NCI-H1930 (cell line): ENCODE data around the gene TMC1.
"Not testable (repeated sequence)": the region's sequence is repeated elsewhere in the genome, so short reads cannot be mapped to it uniquely, and the experiment has no call there.

Source experiments
- DNase-seq, 2 experiments: peaks; one replicate each; lab custom pipeline; 2025; lab: John Stamatoyannopoulos, UW

TMC1 gene

GRCh38 chr9:72526901-72527800, 5.7 kb downstream of the TMC1 start:
- DNase-seq: no peak

GRCh38 chr9:72527801-72528195, 6.4 kb downstream of the TMC1 start:
- DNase-seq: no peak

- no peak for DNase-seq
Observed at GRCh38 chr9:72529531-72529930, 8.1 kb downstream of the TMC1 start.

GRCh38 chr9:72533322-72533721, 11.9 kb downstream of the TMC1 start:
- DNase-seq: no peak

GRCh38 chr9:72534931-72535330, 13.5 kb downstream of the TMC1 start:
- no peak for DNase-seq

GRCh38 chr9:72537011-72537545, 15.7 kb downstream of the TMC1 start:
- DNase-seq: no peak

- no peak for DNase-seq
Observed at GRCh38 chr9:72537671-72538070, 16.3 kb downstream of the TMC1 start.

- no peak for DNase-seq
Observed at GRCh38 chr9:72538921-72539702, 17.7 kb downstream of the TMC1 start.

GRCh38 chr9:72539824-72540347, 18.5 kb downstream of the TMC1 start:
- no peak for DNase-seq

GRCh38 chr9:72540348-72540873, 19.0 kb downstream of the TMC1 start:
- no peak for DNase-seq

- DNase-seq: not testable (repeated sequence)
Observed at GRCh38 chr9:72542537-72542833, 21.1 kb downstream of the TMC1 start.

GRCh38 chr9:72542917-72543316, 21.5 kb downstream of the TMC1 start:
- DNase-seq: no peak

GRCh38 chr9:72551306-72551705, 29.9 kb downstream of the TMC1 start:
- DNase-seq: no peak

- DNase-seq: no peak
Observed at GRCh38 chr9:72552356-72552755, 30.9 kb downstream of the TMC1 start.

GRCh38 chr9:72554221-72554641, 32.8 kb downstream of the TMC1 start:
- no peak for DNase-seq

GRCh38 chr9:72557549-72557948, 36.1 kb downstream of the TMC1 start:
- DNase-seq: no peak

- no peak for DNase-seq
Observed at GRCh38 chr9:72560086-72560485, 38.7 kb downstream of the TMC1 start.

GRCh38 chr9:72563806-72564205, 42.4 kb downstream of the TMC1 start:
- DNase-seq: no peak

- DNase-seq: no peak
Observed at GRCh38 chr9:72564479-72565281, 43.3 kb downstream of the TMC1 start.

- no peak for DNase-seq
Observed at GRCh38 chr9:72565535-72565934, 44.1 kb downstream of the TMC1 start.

GRCh38 chr9:72574156-72574810, 52.9 kb downstream of the TMC1 start:
- no peak for DNase-seq
